Activated naive CD4-positive, alpha-beta T cell treated with anti-CD3 and anti-CD28 coated beads, Interleukin-2, amount 50 U/mL, for 24 hours (primary cell): Measurements from ENCODE around the gene DHX34.
"Not testable (repeated sequence)": the region's sequence is repeated elsewhere in the genome, so short reads cannot be mapped to it uniquely, and the experiment has no call there.

Source experiments
- H3K27ac Mint-ChIP-seq: one replicate; pipeline ENCODE4 v1.8.0; 2021; ENCODE audit warnings: mild to moderate bottlenecking, mixed read lengths
- H3K27me3 Mint-ChIP-seq: one replicate; pipeline ENCODE4 v1.8.0; 2021; ENCODE audit warnings: mixed read lengths
- H3K36me3 Mint-ChIP-seq: one replicate; pipeline ENCODE4 v1.8.0; 2021; ENCODE audit warnings: mixed read lengths
- H3K4me1 Mint-ChIP-seq: one replicate; pipeline ENCODE4 v1.8.0; 2021; ENCODE audit warnings: mixed read lengths
- H3K4me3 Mint-ChIP-seq: one replicate; pipeline ENCODE4 v1.8.0; 2021; ENCODE audit warnings: mild to moderate bottlenecking, mixed read lengths
- H3K9me3 Mint-ChIP-seq: one replicate; pipeline ENCODE4 v1.8.0; 2021; ENCODE audit warnings: mixed read lengths

DHX34 gene

DNA sequence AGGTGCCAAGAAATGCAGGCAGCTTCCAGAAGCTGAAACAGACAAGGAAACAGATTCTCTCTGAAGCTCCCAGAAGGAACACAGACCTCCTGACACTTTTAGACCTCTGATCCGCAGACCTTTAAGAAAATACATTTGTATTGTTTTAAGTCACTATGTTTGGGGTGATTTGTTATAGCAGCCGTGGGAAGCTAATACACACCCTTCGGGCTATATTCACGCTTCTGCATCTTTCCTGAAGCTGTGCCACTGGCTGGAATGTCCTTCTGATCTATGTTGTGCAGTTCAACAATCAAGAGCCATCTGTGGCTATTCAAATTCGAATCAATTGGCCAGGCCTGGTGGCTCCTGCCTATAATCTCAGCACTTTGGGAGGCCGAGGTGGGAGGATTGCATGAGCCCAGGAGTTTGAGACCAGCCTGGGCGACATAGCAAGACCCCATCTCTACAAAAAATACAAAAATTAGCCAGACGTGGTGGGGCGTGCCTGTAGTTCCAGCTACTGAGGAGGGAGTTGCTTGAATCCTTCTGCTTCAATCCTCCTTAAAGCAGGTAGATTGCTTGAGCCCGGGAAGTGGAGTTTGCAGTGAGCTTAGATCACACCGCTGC is 5.8 kb upstream of the DHX34 start:
- Mint-ChIP-seq H3K27ac (no peak overlapping the region), H3K9me3 (no peaks in the 10 kb centered on the region), H3K4me3 (no peak overlapping the region), H3K27me3 (no peaks in the 10 kb centered on the region), H3K4me1 (no peaks in the 10 kb centered on the region), H3K36me3 (peaks cover 3% of the 10 kb centered on the region)

GRCh38 chr19:47344425-47344824 is 4.7 kb upstream of the DHX34 start:
- no peak overlapping the region for H3K27ac Mint-ChIP-seq
- H3K9me3 Mint-ChIP-seq: no peaks in the 10 kb centered on the region
- H3K27me3 Mint-ChIP-seq: no peaks in the 10 kb centered on the region
- no peak overlapping the region for H3K4me3 Mint-ChIP-seq
- H3K4me1 Mint-ChIP-seq: peaks cover 5% of the 10 kb centered on the region
- H3K36me3 Mint-ChIP-seq: peaks cover 7% of the 10 kb centered on the region

DNA sequence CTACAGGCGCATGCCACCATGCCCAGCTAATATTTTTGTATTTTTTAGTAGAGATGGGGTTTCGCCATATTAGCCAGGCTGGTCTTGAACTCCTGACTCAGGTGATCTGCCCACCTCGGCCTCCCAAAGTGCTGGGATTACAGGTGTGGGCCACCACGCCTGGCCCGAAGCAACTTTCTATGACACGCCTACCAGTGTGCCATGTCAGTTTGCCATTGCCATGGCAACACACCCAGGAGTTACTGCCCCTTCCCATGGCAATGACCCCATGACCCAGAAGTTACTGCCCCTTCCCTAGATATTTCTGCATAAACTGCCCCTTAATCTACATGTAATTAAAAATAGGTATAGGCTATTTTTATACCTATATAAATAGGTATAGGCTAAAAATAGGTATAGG is 3.1 kb upstream of the DHX34 start:
- H3K9me3 Mint-ChIP-seq, H3K4me3 Mint-ChIP-seq, H3K27ac Mint-ChIP-seq, H3K27me3 Mint-ChIP-seq: not testable (repeated sequence)
- H3K4me1 Mint-ChIP-seq: peaks cover 19% of the 10 kb centered on the region
- H3K36me3 Mint-ChIP-seq: peaks cover 13% of the 10 kb centered on the region

GRCh38 chr19:47350630-47351029 is 1.5 kb downstream of the DHX34 start:
- Mint-ChIP-seq H3K4me1 (peaks cover 52% of the 10 kb centered on the region), H3K27me3 (no peaks in the 10 kb centered on the region), H3K36me3 (peaks cover 15% of the 10 kb centered on the region), H3K4me3 (peak overlapping the region; percentile 92), H3K9me3 (no peaks in the 10 kb centered on the region), H3K27ac (peak overlapping the region; percentile 5)

GRCh38 chr19:47351548-47351947 is 2.4 kb downstream of the DHX34 start:
- H3K36me3 Mint-ChIP-seq: peaks cover 21% of the 10 kb centered on the region
- H3K27me3 Mint-ChIP-seq: no peaks in the 10 kb centered on the region
- no peak overlapping the region for H3K27ac Mint-ChIP-seq
- H3K4me3 Mint-ChIP-seq: no peak overlapping the region
- H3K9me3 Mint-ChIP-seq: no peaks in the 10 kb centered on the region
- H3K4me1 Mint-ChIP-seq: peaks cover 52% of the 10 kb centered on the region

DNA sequence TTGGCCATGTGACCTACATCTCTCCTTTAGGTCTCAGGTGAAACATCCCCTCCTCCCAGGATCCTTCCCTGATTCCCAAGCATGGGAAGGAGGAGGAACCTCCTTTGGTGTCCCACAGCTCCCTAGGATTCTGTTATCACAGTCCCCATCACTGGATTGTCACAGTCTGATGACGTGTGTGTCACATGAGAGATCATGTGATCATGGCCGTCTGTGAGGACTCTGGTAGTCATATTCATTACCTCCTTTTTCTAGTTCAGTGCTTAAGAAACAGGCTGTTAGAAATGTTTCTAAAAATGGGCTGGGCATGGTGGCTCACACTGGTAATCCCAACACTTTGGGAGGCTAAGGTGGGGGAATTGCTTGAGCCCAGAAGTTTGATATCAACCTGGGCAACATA is 3.0 kb downstream of the DHX34 start:
- H3K27me3 Mint-ChIP-seq: no peaks in the 10 kb centered on the region
- no peak overlapping the region for H3K27ac Mint-ChIP-seq
- H3K4me1 Mint-ChIP-seq: peaks cover 52% of the 10 kb centered on the region
- H3K36me3 Mint-ChIP-seq: peaks cover 21% of the 10 kb centered on the region
- no peaks in the 10 kb centered on the region for H3K9me3 Mint-ChIP-seq
- no peak overlapping the region for H3K4me3 Mint-ChIP-seq

- Mint-ChIP-seq H3K4me1 (peaks cover 56% of the 10 kb centered on the region), H3K4me3 (no peak overlapping the region), H3K36me3 (peaks cover 25% of the 10 kb centered on the region)
These were observed 4.2 kb downstream of the DHX34 start for GRCh38 chr19:47353307-47353712.

GRCh38 chr19:47356900-47357299 is 7.8 kb downstream of the DHX34 start:
- Mint-ChIP-seq H3K9me3 (no peaks in the 10 kb centered on the region), H3K4me3 (no peak overlapping the region), H3K27me3 (no peaks in the 10 kb centered on the region), H3K27ac (no peak overlapping the region), H3K36me3 (peaks cover 23% of the 10 kb centered on the region), H3K4me1 (peaks cover 30% of the 10 kb centered on the region)

More at GRCh38 chr19:47353307-47353712, 4.2 kb downstream of the DHX34 start:
- no peaks in the 10 kb centered on the region for H3K27me3 Mint-ChIP-seq
- no peaks in the 10 kb centered on the region for H3K9me3 Mint-ChIP-seq
- no peak overlapping the region for H3K27ac Mint-ChIP-seq

DNA sequence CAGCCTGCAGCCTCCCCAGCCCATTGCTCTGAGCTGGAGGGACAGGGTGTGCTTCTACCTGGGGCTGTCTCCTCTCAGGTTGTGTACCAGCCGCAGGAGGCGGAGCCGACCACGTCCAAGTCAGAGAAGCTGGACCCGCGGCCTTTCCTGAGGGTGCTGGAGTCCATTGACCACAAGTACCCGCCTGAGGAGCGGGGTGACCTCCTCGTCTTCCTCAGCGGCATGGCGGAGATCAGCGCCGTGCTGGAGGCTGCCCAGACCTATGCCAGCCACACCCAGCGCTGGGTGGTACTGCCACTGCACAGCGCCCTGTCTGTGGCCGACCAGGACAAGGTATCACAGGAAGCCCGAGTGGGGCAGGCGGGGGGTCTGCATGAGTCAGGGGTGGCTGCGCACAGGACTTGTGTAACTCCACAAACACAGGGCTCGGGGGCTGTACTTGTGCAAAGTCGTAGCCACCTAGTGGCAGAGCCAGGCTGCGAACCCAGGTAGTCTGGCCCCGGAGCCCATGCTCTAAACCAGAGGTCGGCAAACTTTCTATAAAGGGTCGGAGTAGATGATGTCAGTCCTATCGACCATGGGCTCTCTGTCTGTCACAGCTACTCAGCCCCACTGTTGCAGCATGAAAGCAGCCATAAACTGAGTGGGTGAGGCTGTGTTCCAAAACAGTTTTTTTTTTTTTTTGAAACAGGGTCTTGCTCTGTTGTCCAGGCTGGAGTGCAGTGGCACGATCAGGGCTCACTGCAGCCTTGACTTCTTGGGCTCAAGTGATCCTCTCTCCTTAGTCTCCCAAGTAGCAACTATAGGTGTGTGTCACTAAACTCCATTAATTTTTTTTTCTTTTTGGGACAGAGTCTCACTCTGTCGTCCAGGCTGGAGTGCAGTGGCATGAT is 8.9 kb downstream of the DHX34 start:
- Mint-ChIP-seq H3K27me3 (no peaks in the 10 kb centered on the region), H3K4me1 (peaks cover 19% of the 10 kb centered on the region), H3K4me3 (no peak overlapping the region), H3K27ac (no peak overlapping the region), H3K9me3 (no peaks in the 10 kb centered on the region), H3K36me3 (peaks cover 20% of the 10 kb centered on the region)

DNA sequence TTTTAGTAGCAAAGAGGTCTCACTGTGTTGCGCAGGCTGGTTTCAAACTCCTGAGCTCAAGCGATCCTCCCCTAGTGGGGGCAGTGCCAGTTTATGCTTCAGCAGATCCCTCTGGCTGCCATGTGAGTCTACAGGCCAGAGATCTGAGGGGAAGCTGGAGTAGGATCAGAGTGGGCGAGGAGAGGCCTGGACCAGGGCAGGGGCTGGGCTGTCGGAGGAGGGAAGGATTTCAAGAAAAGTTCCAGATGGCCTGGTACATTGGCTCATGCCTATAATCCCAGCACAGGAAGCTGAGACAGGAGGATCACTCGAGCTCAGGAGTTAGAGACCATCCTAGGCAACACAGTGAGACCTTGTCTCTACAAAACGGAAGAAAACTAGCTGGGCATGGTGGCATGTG is 9.8 kb downstream of the DHX34 start:
- Mint-ChIP-seq H3K4me1 (peaks cover 15% of the 10 kb centered on the region), H3K9me3 (no peaks in the 10 kb centered on the region), H3K27ac (no peak overlapping the region), H3K4me3 (no peak overlapping the region), H3K36me3 (peaks cover 20% of the 10 kb centered on the region), H3K27me3 (no peaks in the 10 kb centered on the region)

GRCh38 chr19:47362321-47362720 is 13.2 kb downstream of the DHX34 start:
- H3K27me3 Mint-ChIP-seq: no peaks in the 10 kb centered on the region
- peaks cover 3% of the 10 kb centered on the region for H3K4me1 Mint-ChIP-seq
- H3K36me3 Mint-ChIP-seq: peaks cover 15% of the 10 kb centered on the region
- H3K27ac Mint-ChIP-seq: no peak overlapping the region
- H3K4me3 Mint-ChIP-seq: no peak overlapping the region
- H3K9me3 Mint-ChIP-seq: no peaks in the 10 kb centered on the region

- Mint-ChIP-seq H3K9me3 (no peaks in the 10 kb centered on the region), H3K27me3 (no peaks in the 10 kb centered on the region), H3K4me1 (no peaks in the 10 kb centered on the region), H3K27ac (no peak overlapping the region), H3K36me3 (peaks cover 13% of the 10 kb centered on the region), H3K4me3 (no peak overlapping the region)
These were observed 14.8 kb downstream of the DHX34 start for GRCh38 chr19:47363758-47364531.

DNA sequence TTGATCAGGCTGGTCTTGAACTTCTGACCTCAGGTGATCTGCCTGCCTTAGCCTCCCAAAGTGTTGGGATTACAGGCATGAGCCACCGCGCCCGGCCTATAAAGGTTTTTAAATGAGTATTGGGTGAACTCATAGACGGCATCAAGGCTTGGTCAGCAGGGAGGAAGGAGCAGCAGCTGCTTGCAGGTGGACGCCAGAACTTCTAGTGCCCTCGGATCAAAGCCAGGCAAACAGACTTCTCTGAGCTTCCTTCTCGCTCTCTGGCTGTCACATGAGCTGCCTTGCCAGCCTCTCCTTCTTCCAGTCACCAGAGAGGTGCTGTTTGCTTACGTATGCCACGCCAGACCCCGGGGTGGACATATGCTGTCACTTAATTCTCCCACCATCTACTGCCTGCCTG is 16.3 kb downstream of the DHX34 start:
- H3K9me3 Mint-ChIP-seq, H3K27me3 Mint-ChIP-seq, H3K27ac Mint-ChIP-seq, H3K4me3 Mint-ChIP-seq, H3K4me1 Mint-ChIP-seq: not testable (repeated sequence)
- H3K36me3 Mint-ChIP-seq: peaks cover 12% of the 10 kb centered on the region

DNA sequence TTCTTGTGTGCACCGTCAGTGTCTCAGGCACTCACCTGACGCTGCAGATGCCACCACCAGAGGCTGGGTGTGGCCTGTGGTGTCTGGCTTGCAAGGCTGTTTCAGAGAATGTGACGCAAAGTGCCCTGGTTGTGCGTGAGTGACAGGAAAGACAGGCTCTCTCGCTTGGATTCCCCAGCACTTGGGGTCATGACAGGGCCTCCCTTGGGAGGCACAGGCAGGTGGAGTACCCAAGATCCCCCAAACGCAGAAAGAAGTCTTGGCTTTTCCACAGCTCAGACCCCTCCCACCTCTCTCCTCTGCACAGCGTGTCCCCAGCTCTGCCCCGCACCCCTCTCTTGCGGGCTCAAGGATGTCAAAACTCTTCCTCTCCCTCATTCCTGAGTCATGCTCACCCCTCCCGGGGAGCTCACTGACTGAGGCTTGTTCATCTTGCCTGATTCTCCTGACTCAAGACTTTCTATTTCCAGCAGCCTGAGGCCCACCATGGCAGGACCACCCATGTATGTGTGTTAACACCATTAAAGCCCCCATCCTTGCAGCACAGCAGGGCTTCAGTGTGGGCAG is 21.0 kb downstream of the DHX34 start:
- H3K4me3 Mint-ChIP-seq: no peak overlapping the region
- H3K27me3 Mint-ChIP-seq: no peaks in the 10 kb centered on the region
- H3K36me3 Mint-ChIP-seq: peaks cover 11% of the 10 kb centered on the region
- no peak overlapping the region for H3K27ac Mint-ChIP-seq
- no peaks in the 10 kb centered on the region for H3K4me1 Mint-ChIP-seq
- no peaks in the 10 kb centered on the region for H3K9me3 Mint-ChIP-seq

- Mint-ChIP-seq H3K9me3 (no peaks in the 10 kb centered on the region), H3K27ac (no peak overlapping the region), H3K27me3 (no peaks in the 10 kb centered on the region), H3K36me3 (peaks cover 7% of the 10 kb centered on the region), H3K4me1 (no peaks in the 10 kb centered on the region), H3K4me3 (no peak overlapping the region)
These were observed 22.1 kb downstream of the DHX34 start for GRCh38 chr19:47371261-47371660.
